GM21825 (cell line): Measurements from ENCODE around the gene AQP4.

ENCODE experiments used
- ATAC-seq: cut with Tn5 transposase; IDR thresholded peaks from one replicate; pipeline ENCODE4 v1.9.1; 2021; ENCODE audit warnings: mild to moderate bottlenecking, moderate library complexity; ENCODE audit not compliant: unreplicated experiment

The AQP4 gene

GRCh38 chr18:26843760-26844159 is 21.7 kb downstream of the AQP4 start:
- no peak for ATAC-seq

- no peak for ATAC-seq
Measured at GRCh38 chr18:26840965-26841364, 24.5 kb downstream of the AQP4 start.

GRCh38 chr18:26839609-26840008 is 25.9 kb downstream of the AQP4 start:
- ATAC-seq = no peak

GRCh38 chr18:26832302-26832701 is 33.2 kb downstream of the AQP4 start:
- no peak for ATAC-seq

GRCh38 chr18:26827581-26827980 is 37.9 kb downstream of the AQP4 start:
- ATAC-seq = no peak

GRCh38 chr18:26826656-26827235 is 38.8 kb downstream of the AQP4 start:
- no peak for ATAC-seq

GRCh38 chr18:26821181-26821580 is 44.3 kb downstream of the AQP4 start:
- no peak for ATAC-seq

GRCh38 chr18:26819046-26819445 is 46.5 kb downstream of the AQP4 start:
- ATAC-seq = no peak

GRCh38 chr18:26818461-26818860 is 47.0 kb downstream of the AQP4 start:
- ATAC-seq = no peak

- no peak for ATAC-seq
Measured at GRCh38 chr18:26813043-26813442, 52.5 kb downstream of the AQP4 start.

- ATAC-seq = no peak
Measured at GRCh38 chr18:26812462-26812861, 53.0 kb downstream of the AQP4 start.

GRCh38 chr18:26809346-26809745 is 56.2 kb downstream of the AQP4 start:
- ATAC-seq = no peak

- no peak for ATAC-seq
Measured at GRCh38 chr18:26806224-26806623, 59.3 kb downstream of the AQP4 start.

GRCh38 chr18:26804519-26804918 is 61.0 kb downstream of the AQP4 start:
- ATAC-seq = no peak

- no peak for ATAC-seq
Measured at GRCh38 chr18:26803643-26804042, 61.9 kb downstream of the AQP4 start.

- no peak for ATAC-seq
Measured at GRCh38 chr18:26802330-26803200, 62.9 kb downstream of the AQP4 start.
